Loucy (cell line): ENCODE measurements around the gene VAPB.

Experiments used
- H2AFZ ChIP-seq: fragments of 200-600 bp; sonication (generic); 2 replicates; pipeline ENCODE4 v1.6.0; 2016; ENCODE audit warnings: antibody characterized with exemption, mild to moderate bottlenecking, low read length, moderate library complexity
- H3F3A ChIP-seq: fragments of 200-600 bp; 2 replicates; pipeline ENCODE4 v1.6.0; 2016; ENCODE audit warnings: antibody characterized with exemption, low read depth, mild to moderate bottlenecking
- H3K27me3 ChIP-seq: fragments of 200-600 bp; sonication (generic); 2 replicates; pipeline ENCODE4 v1.6.1; 2014; ENCODE audit warnings: low read length, mild to moderate bottlenecking; ENCODE audit not compliant: insufficient read depth, poor library complexity, severe bottlenecking
- H3K36me3 ChIP-seq: fragments of 200-600 bp; sonication (generic); 2 replicates; pipeline ENCODE4 v1.6.1; 2016; ENCODE audit warnings: low read length; ENCODE audit not compliant: insufficient read depth
- H3K4me1 ChIP-seq: fragments of 200-600 bp; sonication (generic); 2 replicates; pipeline ENCODE4 v1.5.1; 2014; ENCODE audit warnings: low read length, mild to moderate bottlenecking; ENCODE audit not compliant: insufficient read depth, poor library complexity, severe bottlenecking
- H3K4me2 ChIP-seq: fragments of 200-600 bp; sonication (generic); 2 replicates; pipeline ENCODE4 v1.6.0; 2014; ENCODE audit warnings: antibody characterized with exemption, low read length, low read depth, mild to moderate bottlenecking; ENCODE audit not compliant: poor library complexity, severe bottlenecking
- H3K4me3 ChIP-seq: fragments of 200-600 bp; sonication (generic); 2 replicates; pipeline ENCODE4 v1.5.1; 2014; ENCODE audit warnings: low read length, mild to moderate bottlenecking, mixed read lengths; ENCODE audit not compliant: poor library complexity, severe bottlenecking
- H3K79me2 ChIP-seq: fragments of 200-600 bp; sonication (generic); 2 replicates; pipeline ENCODE4 v1.6.1; 2014; ENCODE audit warnings: low read length; ENCODE audit not compliant: insufficient read depth
- H3K9ac ChIP-seq: fragments of 200-600 bp; sonication (generic); 2 replicates; pipeline ENCODE4 v1.6.0; 2014; ENCODE audit warnings: mild to moderate bottlenecking, low read depth, low read length, moderate library complexity; ENCODE audit not compliant: poor library complexity, severe bottlenecking
- H3K9me2 ChIP-seq: fragments of 200-600 bp; sonication (generic); replicated peaks from 2 replicates; pipeline ENCODE4 v1.6.1; 2016; ENCODE audit warnings: low read depth, low read length, mixed read lengths
- H3K9me3 ChIP-seq: fragments of 200-600 bp; sonication (generic); 2 replicates; pipeline ENCODE4 v1.6.1; 2014; ENCODE audit warnings: mild to moderate bottlenecking, antibody characterized with exemption, low read length, low read depth; ENCODE audit not compliant: insufficient read depth
- H4K20me1 ChIP-seq: fragments of 200-600 bp; sonication (generic); 2 replicates; pipeline ENCODE4 v1.6.0; 2014; ENCODE audit warnings: antibody characterized with exemption, low read length, mild to moderate bottlenecking; ENCODE audit not compliant: insufficient read depth, poor library complexity, severe bottlenecking
- CTCF ChIP-seq: fragments of 200-600 bp; sonication (generic); conservative IDR thresholded peaks from 2 replicates; pipeline ENCODE4 v1.5.1; 2014; ENCODE audit warnings: mild to moderate bottlenecking, antibody characterized with exemption, low read length
- EZH2phosphoT487 ChIP-seq: fragments of 200-600 bp; IDR thresholded peaks from 2 replicates; pipeline ENCODE4 v1.6.1; 2018; ENCODE audit warnings: antibody characterized with exemption, mild to moderate bottlenecking, moderate library complexity, borderline replicate concordance

Gene VAPB

GRCh38 chr20:58360936-58361335 is 28.1 kb upstream of the VAPB start:
- Histone ChIP-seq H3K4me1 (peaks cover 3% of the 10 kb centered on the region), H3K9me2 (no peaks in the 10 kb centered on the region), H3K36me3 (peaks cover 57% of the 10 kb centered on the region; the same call in 1 of the 2 replicates), H2AFZ (no peak overlapping the region), H3K4me2 (no peak overlapping the region), H3K9me3 (no peaks in the 10 kb centered on the region), H3F3A (no peaks in the 10 kb centered on the region), H3K79me2 (no peaks in the 10 kb centered on the region), H3K4me3 (no peak overlapping the region), H4K20me1 (no peaks in the 10 kb centered on the region), H3K9ac (no peak overlapping the region), H3K27me3 (no peaks in the 10 kb centered on the region)
- TF ChIP-seq EZH2phosphoT487 (no peak), CTCF (no peak)

GRCh38 chr20:58361481-58362205 is 27.4 kb upstream of the VAPB start:
- H4K20me1 ChIP-seq, result no peaks in the 10 kb centered on the region
- H2AFZ ChIP-seq, result no peak overlapping the region
- H3K27me3 ChIP-seq, result no peaks in the 10 kb centered on the region
- no peak for TF ChIP-seq EZH2phosphoT487
- TF ChIP-seq CTCF, result no peak
- H3K4me3 ChIP-seq, result no peak overlapping the region
- no peak overlapping the region for H3K4me2 ChIP-seq
- H3K36me3 ChIP-seq, result peaks cover 51% of the 10 kb centered on the region; the same call in 1 of the 2 replicates
- H3K9ac ChIP-seq, result no peak overlapping the region
- no peaks in the 10 kb centered on the region for H3F3A ChIP-seq
- H3K9me2 ChIP-seq, result no peaks in the 10 kb centered on the region
- H3K9me3 ChIP-seq, result no peaks in the 10 kb centered on the region
- no peaks in the 10 kb centered on the region for H3K79me2 ChIP-seq
- peaks cover 3% of the 10 kb centered on the region for H3K4me1 ChIP-seq

GRCh38 chr20:58362206-58362516 is 26.9 kb upstream of the VAPB start:
- H3K9ac ChIP-seq, result no peak overlapping the region
- H3K36me3 ChIP-seq, result peaks cover 46% of the 10 kb centered on the region; the same call in 1 of the 2 replicates
- no peaks in the 10 kb centered on the region for H3F3A ChIP-seq

More at GRCh38 chr20:58362206-58362516, 26.9 kb upstream of the VAPB start:
- H3K9me2 ChIP-seq, result no peaks in the 10 kb centered on the region
- no peaks in the 10 kb centered on the region for H4K20me1 ChIP-seq
- H3K79me2 ChIP-seq, result no peaks in the 10 kb centered on the region
- H3K27me3 ChIP-seq, result no peaks in the 10 kb centered on the region
- no peak for TF ChIP-seq EZH2phosphoT487
- no peak for TF ChIP-seq CTCF
- peaks cover 3% of the 10 kb centered on the region for H3K4me1 ChIP-seq
- H2AFZ ChIP-seq, result no peak overlapping the region
- H3K4me3 ChIP-seq, result no peak overlapping the region
- no peaks in the 10 kb centered on the region for H3K9me3 ChIP-seq
- H3K4me2 ChIP-seq, result no peak overlapping the region
